22Rv1 (cell line): ENCODE measurements around the gene STX11.

Experiments
- H3K27ac ChIP-seq: fragments of 450-650 bp; 2 replicates; pipeline ENCODE4 v1.5.1; 2017
- CTCF ChIP-seq: fragments of 450-650 bp; IDR thresholded peaks from 2 replicates; pipeline ENCODE4 v1.5.1; 2017; ENCODE audit warnings: mild to moderate bottlenecking
- ZFX ChIP-seq: fragments of 450-650 bp; IDR thresholded peaks from 2 replicates; pipeline ENCODE4 v1.6.1; 2017; ENCODE audit warnings: antibody characterized with exemption, borderline replicate concordance

The STX11 gene

GRCh38 chr6:144214622-144215401, 64.5 kb downstream of the STX11 start:
- TF ChIP-seq CTCF (no peak), ZFX (no peak)
- H3K27ac ChIP-seq = peak overlapping the region; percentile 72; the same call in 1 of the 2 replicates

GRCh38 chr6:144215402-144215931, 65.2 kb downstream of the STX11 start:
- TF ChIP-seq ZFX = no peak
- no peak for TF ChIP-seq CTCF
- peak overlapping the region; percentile 72 for H3K27ac ChIP-seq

- peak overlapping the region; percentile 72 for H3K27ac ChIP-seq
- TF ChIP-seq ZFX (no peak), CTCF (peak; percentile 85)
Measured at GRCh38 chr6:144215932-144216667, 65.8 kb downstream of the STX11 start.

GRCh38 chr6:144216668-144217218, 66.4 kb downstream of the STX11 start:
- peak overlapping the region; percentile 72 for H3K27ac ChIP-seq
- TF ChIP-seq CTCF (no peak), ZFX (no peak)

GRCh38 chr6:144217264-144217663, 66.9 kb downstream of the STX11 start:
- no peak overlapping the region for H3K27ac ChIP-seq
- TF ChIP-seq ZFX (no peak), CTCF (no peak)

GRCh38 chr6:144217797-144218196, 67.5 kb downstream of the STX11 start:
- TF ChIP-seq CTCF (no peak), ZFX (no peak)
- no peak overlapping the region for H3K27ac ChIP-seq
